ENCODE measurements around the gene SYT15.
"Not testable (repeated sequence)": the region's sequence is repeated elsewhere in the genome, so short reads cannot be mapped to it uniquely, and the experiment has no call there.

DNA sequence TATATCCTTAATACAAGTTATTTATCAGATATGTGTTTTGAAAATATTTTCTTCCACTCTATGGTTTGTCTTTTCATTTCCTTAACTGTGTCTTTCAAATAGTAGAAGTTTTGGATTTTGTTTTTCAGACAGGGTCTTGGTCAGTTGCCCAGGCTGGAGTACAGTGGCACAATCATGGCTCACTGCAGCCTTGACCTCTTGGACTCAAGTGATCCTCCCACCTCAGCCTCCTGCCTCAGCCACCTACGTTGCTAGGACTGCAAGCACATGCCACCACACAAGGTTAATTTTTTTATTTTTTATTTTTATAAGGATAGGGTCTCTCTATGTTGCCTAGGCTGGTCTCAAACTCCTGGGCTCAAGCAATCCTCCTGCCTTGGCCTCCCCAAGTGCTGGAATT, 46.7 kb upstream of the SYT15 start:
- TF ChIP-seq POLR2A (IDR thresholded peaks at IDR 0.05): not testable (repeated sequence)
- TF ChIP-seq, protein P1, sequence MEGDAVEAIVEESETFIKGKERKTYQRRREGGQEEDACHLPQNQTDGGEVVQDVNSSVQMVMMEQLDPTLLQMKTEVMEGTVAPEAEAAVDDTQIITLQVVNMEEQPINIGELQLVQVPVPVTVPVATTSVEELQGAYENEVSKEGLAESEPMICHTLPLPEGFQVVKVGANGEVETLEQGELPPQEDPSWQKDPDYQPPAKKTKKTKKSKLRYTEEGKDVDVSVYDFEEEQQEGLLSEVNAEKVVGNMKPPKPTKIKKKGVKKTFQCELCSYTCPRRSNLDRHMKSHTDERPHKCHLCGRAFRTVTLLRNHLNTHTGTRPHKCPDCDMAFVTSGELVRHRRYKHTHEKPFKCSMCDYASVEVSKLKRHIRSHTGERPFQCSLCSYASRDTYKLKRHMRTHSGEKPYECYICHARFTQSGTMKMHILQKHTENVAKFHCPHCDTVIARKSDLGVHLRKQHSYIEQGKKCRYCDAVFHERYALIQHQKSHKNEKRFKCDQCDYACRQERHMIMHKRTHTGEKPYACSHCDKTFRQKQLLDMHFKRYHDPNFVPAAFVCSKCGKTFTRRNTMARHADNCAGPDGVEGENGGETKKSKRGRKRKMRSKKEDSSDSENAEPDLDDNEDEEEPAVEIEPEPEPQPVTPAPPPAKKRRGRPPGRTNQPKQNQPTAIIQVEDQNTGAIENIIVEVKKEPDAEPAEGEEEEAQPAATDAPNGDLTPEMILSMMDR (IDR thresholded peaks at IDR 0.05): not testable (repeated sequence)
